ENCODE measurements around the gene ZEB2. TPM values are rescaled to one million over a fixed set of nuclear protein-coding genes. Genes with fewer than 3 reads are reported as not detected.
A peak's percentile ranks its signal among the peaks of the same experiment; 100 is the strongest.

ZEB2 gene
- total and polyA plus RNA-seq, 2 of the 13 experiments (the other 11 are each of a cell fraction or from before 2014, with no cell fraction given), result 0.07 TPM; not detected in 1

- no TSS peak for BruUV-seq (replicated peaks)
- no peaks in the 10 kb centered on the region for H4K20me1 ChIP-seq (ENCODE audit: insufficient read depth, low read length)
- no peak overlapping the region for H2AFZ ChIP-seq (ENCODE audit: low read length)
- TF ChIP-seq ZNF235 (CRISPR knock-in tag; IDR thresholded peaks at IDR 0.05; ENCODE audit: borderline replicate concordance), result no peak
- TF ChIP-seq TGIF2 (CRISPR knock-in tag; IDR thresholded peaks at IDR 0.05), result no peak
- peak; percentile 74 for TF ChIP-seq PCBP2 (optimal IDR thresholded peaks at IDR 0.05; ENCODE audit: low read depth, low read length, poor library complexity, severe bottlenecking)
- DNase-seq (ENCODE audit: low spot score) (no peak), ATAC-seq (no peak), FAIRE-seq (no peak)
- H3K27ac ChIP-seq (ENCODE audit: extremely low read length, insufficient read depth, low read length), result no peak overlapping the region
- in situ Hi-C loops (cut with HindIII; ENCODE audit: extremely low pct_ligation_motif_present, low pct_unique_long_range_greater_than_20kb) (no loop called here), intact Hi-C loops (cut with micrococcal nuclease; ENCODE audit: unreplicated experiment) (no loop called here)
- no peaks in the 10 kb centered on the region for H3K36me3 ChIP-seq (replicated peaks in 1 of 2; ENCODE audit: control insufficient read depth in 1 of 2, insufficient read depth in 2 of 2, low read length in 2 of 2)
- 2% methylated on average over 1 of the region's 1 CpG for WGBS (ENCODE audit: low lambda C conversion rate)
- H3K4me1 ChIP-seq (ENCODE audit: insufficient read depth, low read length), result no peaks in the 10 kb centered on the region
- ChIA-PET CTCF (ENCODE audit: low intra/inter-chr PET ratio, low total read pairs) (no interaction called here), POLR2A (no interaction called here)
- no peaks in the 10 kb centered on the region for H3K9me3 ChIP-seq (ENCODE audit: low read length)
- no peak overlapping the region for H3K4me2 ChIP-seq (ENCODE audit: low read depth, low read length)
- H3K9ac ChIP-seq (ENCODE audit: insufficient read depth, low read depth, low read length), result no peak overlapping the region
- H3K79me2 ChIP-seq (ENCODE audit: insufficient read depth, low read length), result no peaks in the 10 kb centered on the region
- no peaks in the 10 kb centered on the region for H3K27me3 ChIP-seq (ENCODE audit: control insufficient read depth in 1 of 2, insufficient read depth in 2 of 2, low read length in 2 of 2)
- no peak overlapping the region for H3K4me3 ChIP-seq (replicated peaks in 1 of 3; ENCODE audit: insufficient read depth in 1 of 3, low read depth in 2 of 3, low read length in 3 of 3)
These were observed 40.3 kb upstream of the ZEB2 start for GRCh38 chr2:144560251-144560650.

- Histone ChIP-seq H3K79me2 (ENCODE audit: insufficient read depth, low read length) (no peaks in the 10 kb centered on the region), H3K27me3 (ENCODE audit: control insufficient read depth in 1 of 2, insufficient read depth in 2 of 2, low read length in 2 of 2) (no peaks in the 10 kb centered on the region), H2AFZ (ENCODE audit: low read length) (no peak overlapping the region), H4K20me1 (ENCODE audit: insufficient read depth, low read length) (no peaks in the 10 kb centered on the region), H3K9ac (ENCODE audit: insufficient read depth, low read depth, low read length) (no peak overlapping the region), H3K4me1 (ENCODE audit: insufficient read depth, low read length) (no peaks in the 10 kb centered on the region), H3K4me3 (replicated peaks in 1 of 3; ENCODE audit: insufficient read depth in 1 of 3, low read depth in 2 of 3, low read length in 3 of 3) (no peak overlapping the region), H3K9me3 (ENCODE audit: low read length) (no peaks in the 10 kb centered on the region), H3K36me3 (replicated peaks in 1 of 2; ENCODE audit: control insufficient read depth in 1 of 2, insufficient read depth in 2 of 2, low read length in 2 of 2) (no peaks in the 10 kb centered on the region), H3K4me2 (ENCODE audit: low read depth, low read length) (no peak overlapping the region), H3K27ac (ENCODE audit: extremely low read length, insufficient read depth, low read length) (no peak overlapping the region)
- ChIA-PET CTCF (ENCODE audit: low intra/inter-chr PET ratio, low total read pairs) (no interaction called here), POLR2A (no interaction called here)
- 0% methylated on average over 3 of the region's 3 CpGs for WGBS (ENCODE audit: low lambda C conversion rate)
- in situ Hi-C loops (cut with HindIII; ENCODE audit: extremely low pct_ligation_motif_present, low pct_unique_long_range_greater_than_20kb), result no loop called here
- intact Hi-C loops (cut with micrococcal nuclease; ENCODE audit: unreplicated experiment), result no loop called here
- no peak for FAIRE-seq
- no TSS peak for BruUV-seq (replicated peaks)
- no peak for DNase-seq (ENCODE audit: low spot score)
- no peak for TF ChIP-seq REXO4 (CRISPR knock-in tag; IDR thresholded peaks at IDR 0.05; ENCODE audit: borderline replicate concordance)
- TF ChIP-seq ONECUT2 (CRISPR knock-in tag; IDR thresholded peaks at IDR 0.05), result no peak
- no peak for ATAC-seq
These were observed 39.8 kb upstream of the ZEB2 start for GRCh38 chr2:144559681-144560080.

All from HepG2 (cell line).